Fibroblast of skin of back (primary cell): ENCODE results near the gene ZNF641.
"Not testable (repeated sequence)": the region's sequence is repeated elsewhere in the genome, so short reads cannot be mapped to it uniquely, and the experiment has no call there.

Source experiments
- DNase-seq: peaks from one replicate; pipeline ENCODE4 v3.0.0-alpha.2; 2013

The ZNF641 gene

GRCh38 chr12:48334808-48335207, 15.9 kb downstream of the ZNF641 start:
- DNase-seq: no peak

GRCh38 chr12:48333680-48334079, 17.0 kb downstream of the ZNF641 start:
- not testable (repeated sequence) for DNase-seq

GRCh38 chr12:48331399-48331798, 19.3 kb downstream of the ZNF641 start:
- DNase-seq: no peak

GRCh38 chr12:48329199-48329939, 21.4 kb downstream of the ZNF641 start:
- DNase-seq: no peak

GRCh38 chr12:48316491-48316890, 34.2 kb downstream of the ZNF641 start:
- DNase-seq: no peak

GRCh38 chr12:48311313-48311712, 39.4 kb downstream of the ZNF641 start:
- no peak for DNase-seq

GRCh38 chr12:48307269-48307668, 43.5 kb downstream of the ZNF641 start:
- DNase-seq: no peak

- DNase-seq: no peak
Observed at GRCh38 chr12:48305190-48305589, 45.5 kb downstream of the ZNF641 start.

- no peak for DNase-seq
Observed at GRCh38 chr12:48302161-48302911, 48.4 kb downstream of the ZNF641 start.

GRCh38 chr12:48300774-48301173, 49.9 kb downstream of the ZNF641 start:
- DNase-seq: no peak

GRCh38 chr12:48296586-48297282, 54.0 kb downstream of the ZNF641 start:
- DNase-seq: peak; percentile 72

- DNase-seq: no peak
Observed at GRCh38 chr12:48292040-48292439, 58.7 kb downstream of the ZNF641 start.

- DNase-seq: no peak
Observed at GRCh38 chr12:48291511-48291910, 59.2 kb downstream of the ZNF641 start.

GRCh38 chr12:48288387-48289268, 62.1 kb downstream of the ZNF641 start:
- no peak for DNase-seq
